Endothelial cell of umbilical vein (primary cell): ENCODE data around the gene DLGAP1. TPM values are rescaled to one million over a fixed set of nuclear protein-coding genes. Genes with fewer than 3 reads are reported as not detected.

Experiments
- BruUV-seq: library from RNA; stranded (reverse); fragments of 400-500 nt; replicated peaks from 2 replicates; lab custom pipeline; 2021; lab: Mats Ljungman, UMichigan
- CTCF ChIA-PET: fragments of 300-600, 350-600 bp; sonication (Branson Sonifier 250); formaldehyde crosslinking; loops from one replicate; lab custom pipeline; 2021; ENCODE audit warnings: antibody characterized with exemption, inconsistent platforms; lab: Charles Lee
- POLR2A ChIA-PET: fragments of 300-600, 350-600 bp; sonication (Branson Sonifier 250); formaldehyde crosslinking; loops from one replicate; lab custom pipeline; 2021; ENCODE audit warnings: antibody characterized with exemption, inconsistent platforms; lab: Charles Lee
- DNase-seq: peaks from one replicate; pipeline ENCODE4 v3.0.0-alpha.2; 2011; ENCODE audit warnings: low read depth, low spot score
- FAIRE-seq: peaks from 2 replicates; lab custom pipeline; 2011; peaks lifted over from hg19 to GRCh38; lab: Jason Lieb, UNC
- H2AFZ ChIP-seq: 2 replicates; pipeline ENCODE4 v1.6.0; 2012; ENCODE audit warnings: low read depth, low read length, control low read depth, inconsistent platforms
- H3K27ac ChIP-seq: 2 replicates; pipeline ENCODE4 v1.5.1; 2011; ENCODE audit warnings: low read depth, mild to moderate bottlenecking, control low read depth, low read length, moderate library complexity; ENCODE audit not compliant: insufficient read depth
- H3K27me3 ChIP-seq, 2 experiments: 2 replicates each; pipeline versions ENCODE4 v1.6.0 to v1.6.1; 2011; ENCODE audit warnings: low read length in 2 of 2, mixed read lengths in 1 of 2; ENCODE audit not compliant: control insufficient read depth in 2 of 2, insufficient read depth in 2 of 2
- H3K36me3 ChIP-seq, 2 experiments: 2 replicates in 1 of 2; 3 replicates in 1 of 2; pipeline ENCODE4 v1.5.1; 2011; ENCODE audit warnings: low read length in 2 of 2, mild to moderate bottlenecking in 1 of 2, moderate library complexity in 1 of 2; ENCODE audit not compliant: control insufficient read depth in 2 of 2, insufficient read depth in 2 of 2; ENCODE audit errors: extremely low read depth in 1 of 2
- H3K4me1 ChIP-seq: 3 replicates; pipeline ENCODE4 v1.5.1; 2011; ENCODE audit warnings: mild to moderate bottlenecking, low read length; ENCODE audit not compliant: control insufficient read depth, insufficient read depth; ENCODE audit errors: extremely low read depth
- H3K4me2 ChIP-seq: 2 replicates; pipeline ENCODE4 v1.6.1; 2011; ENCODE audit warnings: low read length, control low read depth, mixed read lengths; ENCODE audit not compliant: insufficient read depth
- H3K4me3 ChIP-seq, 3 experiments: fragments of 200-600 bp in 1 of 3; sonication (generic), shearing (Covaris generic) in 1 of 3; replicated peaks in 1 of 3; 2 replicates each; pipeline ENCODE4 v1.5.1; 2011 to 2016; ENCODE audit warnings: control low read depth in 3 of 3, low read length in 3 of 3, mild to moderate bottlenecking in 2 of 3, inconsistent platforms in 1 of 3, low read depth in 1 of 3, moderate library complexity in 1 of 3; ENCODE audit not compliant: insufficient read depth in 1 of 3
- H3K79me2 ChIP-seq: 2 replicates; pipeline ENCODE4 v1.6.0; 2012; ENCODE audit warnings: low read length, inconsistent platforms; ENCODE audit not compliant: control insufficient read depth, insufficient read depth
- H3K9ac ChIP-seq: replicated peaks from 2 replicates; pipeline ENCODE3; 2011; ENCODE audit warnings: low read length, control low read depth; ENCODE audit not compliant: insufficient read depth; ENCODE audit errors: extremely low read depth
- H3K9me1 ChIP-seq: replicated peaks from 3 replicates; pipeline ENCODE4 v1.6.0; 2011; ENCODE audit warnings: mild to moderate bottlenecking, low read length; ENCODE audit not compliant: control insufficient read depth, insufficient read depth; ENCODE audit errors: extremely low read depth
- H3K9me3 ChIP-seq: replicated peaks from 2 replicates; pipeline ENCODE4 v1.5.1; 2012; ENCODE audit warnings: low read length, inconsistent platforms; ENCODE audit not compliant: control insufficient read depth, insufficient read depth
- H4K20me1 ChIP-seq: replicated peaks from 2 replicates; pipeline ENCODE3; 2011; ENCODE audit warnings: mild to moderate bottlenecking, low read length; ENCODE audit not compliant: control insufficient read depth, insufficient read depth; ENCODE audit errors: extremely low read depth
- EZH2 ChIP-seq: IDR thresholded peaks from 2 replicates; pipeline ENCODE4 v1.6.1; 2012; ENCODE audit warnings: borderline replicate concordance, low read depth, mild to moderate bottlenecking, moderate library complexity, low read length, inconsistent platforms; ENCODE audit not compliant: severe bottlenecking
- FOS ChIP-seq: IDR thresholded peaks from 2 replicates; pipeline ENCODE4 v1.6.1; 2011; ENCODE audit warnings: mild to moderate bottlenecking, low read length, moderate library complexity, borderline replicate concordance; ENCODE audit not compliant: insufficient read depth
- JUN ChIP-seq: IDR thresholded peaks from 2 replicates; pipeline ENCODE4 v1.6.1; 2011; ENCODE audit warnings: borderline replicate concordance, low read depth; ENCODE audit not compliant: insufficient read length, insufficient read depth
- MYC ChIP-seq: IDR thresholded peaks from one replicate; pipeline ENCODE4 v1.6.1; 2011; ENCODE audit warnings: mild to moderate bottlenecking, low read depth, low read length
- POLR2A ChIP-seq: IDR thresholded peaks from 2 replicates; pipeline ENCODE4 v1.6.1; 2012; ENCODE audit warnings: low read depth, mild to moderate bottlenecking, control low read depth, low read length
- dilution Hi-C: fragments of 300-500 bp; cut with MboI; formaldehyde crosslinking; loops from one replicate; pipeline ENCODE4 v1.15.0; 2019; ENCODE audit warnings: low sequenced_read_pairs; ENCODE audit not compliant: extremely low pct_ligation_motif_present
- intact Hi-C: fragments of 100-400 bp; cut with micrococcal nuclease; formaldehyde crosslinking; loops from one replicate; pipeline ENCODE4 v1.10.0; 2022
- polyA plus RNA-seq, 4 experiments: library from polyadenylated mRNA; depleted of rRNA in 3 of 4; stranded (reverse) in 3 of 4; unstranded in 1 of 4; fragments of >200 nt; gene quantifications; 2 replicates each; pipeline versions ENCODE4 v1.2.1 to v1.2.3, GENCODE V29; 2011 to 2012; ENCODE audit warnings: missing spikeins in 1 of 4
- total RNA-seq: library from RNA; stranded (reverse); gene quantifications from 2 replicates; pipeline ENCODE4 v1.2.3, GENCODE V29; 2021
- TF ChIP-seq, protein P1 (sequence below), 2 donors: IDR thresholded peaks; 1 replicate in 1 of 2; 2 replicates in 1 of 2; pipeline ENCODE4 v1.5.1; 2011; ENCODE audit warnings: low read length in 2 of 2, mild to moderate bottlenecking in 2 of 2, moderate library complexity in 2 of 2, control low read depth in 1 of 2, inconsistent platforms in 1 of 2, low read depth in 1 of 2; ENCODE audit not compliant: insufficient read depth in 1 of 2; ENCODE audit errors: extremely low read depth in 1 of 2
- TF ChIP-seq, protein P2 (sequence below): IDR thresholded peaks from 2 replicates; pipeline ENCODE4 v1.6.1; 2011; ENCODE audit not compliant: insufficient read depth, insufficient read length

DLGAP1 gene
- total and polyA plus RNA-seq, 2 donors (not counting 3 experiments of a cell fraction or from before 2014, with no cell fraction given), result 0.04 TPM; not detected in 1

DNA sequence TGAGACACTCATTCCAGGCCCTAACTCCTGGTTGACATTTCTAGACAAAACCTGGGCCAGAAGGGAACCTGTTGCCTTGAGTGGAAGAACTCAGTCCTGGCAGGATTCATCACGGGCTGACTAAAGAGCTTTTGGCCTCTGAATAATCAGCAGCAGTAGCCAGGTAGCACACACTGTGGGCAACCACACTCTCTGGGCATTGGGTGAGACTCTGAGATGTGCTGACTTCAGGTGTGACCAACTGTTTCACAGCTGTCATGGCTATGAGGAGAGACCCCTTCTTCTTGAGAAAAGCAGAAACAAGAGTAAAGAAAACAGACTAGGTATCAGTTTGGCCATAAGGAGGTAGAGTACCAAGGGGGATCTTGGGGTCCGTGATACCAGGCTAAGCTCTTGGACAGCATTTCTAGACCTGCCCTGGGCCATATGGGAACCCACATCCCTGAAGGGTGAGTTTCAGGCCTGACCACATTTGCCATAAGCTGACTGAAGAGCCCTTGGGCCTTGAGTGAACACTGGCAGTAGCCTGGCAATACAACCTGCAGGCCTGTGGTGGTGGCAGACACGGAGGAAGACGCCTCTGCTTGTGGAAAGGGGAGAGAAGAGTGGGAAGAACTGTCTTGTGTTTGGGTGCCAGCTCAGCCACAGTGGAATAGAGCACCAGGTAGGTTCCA lies 230.9 kb downstream of the DLGAP1 start:
- Histone ChIP-seq H3K36me3 (no peaks in the 10 kb centered on the region), H3K4me3 (no peak overlapping the region), H3K4me2 (no peak overlapping the region), H4K20me1 (no peaks in the 10 kb centered on the region), H3K9ac (no peak overlapping the region), H3K27ac (no peak overlapping the region), H3K9me3 (no peaks in the 10 kb centered on the region), H2AFZ (no peak overlapping the region), H3K27me3 (no peaks in the 10 kb centered on the region), H3K4me1 (no peaks in the 10 kb centered on the region), H3K79me2 (no peaks in the 10 kb centered on the region), H3K9me1 (no peaks in the 10 kb centered on the region)
- TF ChIP-seq POLR2A (no peak), FOS (no peak), JUN (no peak), MYC (no peak), EZH2 (no peak)
- TF ChIP-seq, protein P1, sequence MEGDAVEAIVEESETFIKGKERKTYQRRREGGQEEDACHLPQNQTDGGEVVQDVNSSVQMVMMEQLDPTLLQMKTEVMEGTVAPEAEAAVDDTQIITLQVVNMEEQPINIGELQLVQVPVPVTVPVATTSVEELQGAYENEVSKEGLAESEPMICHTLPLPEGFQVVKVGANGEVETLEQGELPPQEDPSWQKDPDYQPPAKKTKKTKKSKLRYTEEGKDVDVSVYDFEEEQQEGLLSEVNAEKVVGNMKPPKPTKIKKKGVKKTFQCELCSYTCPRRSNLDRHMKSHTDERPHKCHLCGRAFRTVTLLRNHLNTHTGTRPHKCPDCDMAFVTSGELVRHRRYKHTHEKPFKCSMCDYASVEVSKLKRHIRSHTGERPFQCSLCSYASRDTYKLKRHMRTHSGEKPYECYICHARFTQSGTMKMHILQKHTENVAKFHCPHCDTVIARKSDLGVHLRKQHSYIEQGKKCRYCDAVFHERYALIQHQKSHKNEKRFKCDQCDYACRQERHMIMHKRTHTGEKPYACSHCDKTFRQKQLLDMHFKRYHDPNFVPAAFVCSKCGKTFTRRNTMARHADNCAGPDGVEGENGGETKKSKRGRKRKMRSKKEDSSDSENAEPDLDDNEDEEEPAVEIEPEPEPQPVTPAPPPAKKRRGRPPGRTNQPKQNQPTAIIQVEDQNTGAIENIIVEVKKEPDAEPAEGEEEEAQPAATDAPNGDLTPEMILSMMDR (IDR thresholded peaks at IDR 0.05; ENCODE audit: extremely low read depth in 1 of 2, insufficient read depth in 1 of 2, low read depth in 1 of 2, low read length in 2 of 2), result no peak
- TF ChIP-seq, protein P2, sequence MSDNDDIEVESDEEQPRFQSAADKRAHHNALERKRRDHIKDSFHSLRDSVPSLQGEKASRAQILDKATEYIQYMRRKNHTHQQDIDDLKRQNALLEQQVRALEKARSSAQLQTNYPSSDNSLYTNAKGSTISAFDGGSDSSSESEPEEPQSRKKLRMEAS, result no peak
- POLR2A ChIA-PET, result no interaction called here
- dilution Hi-C loops, result no loop called here
- DNase-seq, result no peak
- intact Hi-C loops, result no loop called here
- CTCF ChIA-PET, result no interaction called here
- no TSS peak for BruUV-seq
- FAIRE-seq, result no peak
